Inflammatory macrophage treated with lipopolysaccharide for 1 hour (primary cell): ENCODE measurements around the gene HBM.
"Not testable (repeated sequence)": the region's sequence is repeated elsewhere in the genome, so short reads cannot be mapped to it uniquely, and the experiment has no call there.

Experiments used
- DNase-seq, 2 donors: peaks; one replicate each; pipeline ENCODE4 v3.0.0-alpha.2; 2020 to 2022

Gene HBM

GRCh38 chr16:188674-189073 lies 22.9 kb downstream of the HBM start:
- DNase-seq: no peak

GRCh38 chr16:189604-190186 lies 23.9 kb downstream of the HBM start:
- no peak for DNase-seq

- DNase-seq: no peak
These were observed 26.1 kb downstream of the HBM start for GRCh38 chr16:191831-192230.

- DNase-seq: no peak
These were observed 26.9 kb downstream of the HBM start for GRCh38 chr16:192686-193085.

- no peak for DNase-seq
These were observed 27.7 kb downstream of the HBM start for GRCh38 chr16:193441-193840.

- DNase-seq: no peak
These were observed 28.7 kb downstream of the HBM start for GRCh38 chr16:194516-194915.

- DNase-seq: no peak
These were observed 34.6 kb downstream of the HBM start for GRCh38 chr16:200388-200787.

GRCh38 chr16:203246-203645 lies 37.5 kb downstream of the HBM start:
- DNase-seq: no peak

GRCh38 chr16:204046-204445 lies 38.3 kb downstream of the HBM start:
- not testable (repeated sequence) for DNase-seq

- not testable (repeated sequence) for DNase-seq
These were observed 43.6 kb downstream of the HBM start for GRCh38 chr16:209359-209758.

- not testable (repeated sequence) for DNase-seq
These were observed 45.9 kb downstream of the HBM start for GRCh38 chr16:211631-212180.

- no peak for DNase-seq
These were observed 47.2 kb downstream of the HBM start for GRCh38 chr16:212999-213398.
